ENCODE results near the gene CRIM1. TPM values are rescaled to one million over a fixed set of nuclear protein-coding genes. Genes with fewer than 3 reads are reported as not detected.

The CRIM1 gene
- total and polyA plus RNA-seq, 4 donors: 24.3 to 119 (median 58.4) TPM

DNA sequence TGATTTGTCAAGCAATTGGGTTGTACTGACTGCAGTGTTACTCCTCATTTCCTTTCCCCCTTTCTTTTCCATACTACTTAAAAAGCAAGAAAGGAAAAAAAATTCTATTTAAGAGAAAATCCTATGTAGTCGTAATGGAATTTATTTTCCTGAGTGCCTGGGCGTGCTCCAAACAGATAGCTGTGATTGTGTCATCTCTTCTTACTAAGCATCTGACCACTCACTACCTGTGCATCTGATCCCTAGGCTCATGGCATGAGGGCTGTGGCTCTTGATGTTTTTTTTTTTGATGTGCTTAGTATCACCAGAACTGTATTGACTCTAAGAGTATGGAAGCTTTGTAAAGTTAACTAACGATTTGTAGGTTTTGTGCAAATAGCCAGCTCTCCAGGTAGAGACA lies 19.0 kb downstream of the CRIM1 start:
- H3K4me1 ChIP-seq (ENCODE audit: control insufficient read depth in 5 of 5, insufficient read depth in 5 of 5, low read length in 5 of 5): peaks cover 14 to 57% (median 38%) of the 10 kb centered on the region in 5 donors
- no peak overlapping the region for H3K4me3 ChIP-seq
- H3K27ac ChIP-seq (ENCODE audit: low read depth in 1 of 2, low read length in 1 of 2): no peak overlapping the region
- no peak for TF ChIP-seq CTCF (IDR thresholded peaks at IDR 0.05; ENCODE audit: control extremely low read depth, extremely low read depth)
- H3K36me3 ChIP-seq (ENCODE audit: control insufficient read depth in 4 of 4, insufficient read depth in 4 of 4, low read length in 4 of 4): peaks cover 0 to 3% (median under 1%) of the 10 kb centered on the region in 4 donors
- H3K9ac ChIP-seq (ENCODE audit: insufficient read depth in 1 of 2, low read length in 2 of 2): no peak overlapping the region
- DNase-seq (no peak), ATAC-seq (ENCODE audit: insufficient read depth, low FRiP score) (no peak)
- 87 to 89% methylated on average over 3 of the region's 3 CpGs for WGBS, 2 donors
- H3K27me3 ChIP-seq (ENCODE audit: control insufficient read depth in 3 of 3, insufficient read depth in 3 of 3, low read length in 2 of 3): no peaks in the 10 kb centered on the region
- H3K9me3 ChIP-seq (ENCODE audit: control insufficient read depth in 4 of 4, insufficient read depth in 3 of 4, low read length in 3 of 4): no peaks in the 10 kb centered on the region

DNA sequence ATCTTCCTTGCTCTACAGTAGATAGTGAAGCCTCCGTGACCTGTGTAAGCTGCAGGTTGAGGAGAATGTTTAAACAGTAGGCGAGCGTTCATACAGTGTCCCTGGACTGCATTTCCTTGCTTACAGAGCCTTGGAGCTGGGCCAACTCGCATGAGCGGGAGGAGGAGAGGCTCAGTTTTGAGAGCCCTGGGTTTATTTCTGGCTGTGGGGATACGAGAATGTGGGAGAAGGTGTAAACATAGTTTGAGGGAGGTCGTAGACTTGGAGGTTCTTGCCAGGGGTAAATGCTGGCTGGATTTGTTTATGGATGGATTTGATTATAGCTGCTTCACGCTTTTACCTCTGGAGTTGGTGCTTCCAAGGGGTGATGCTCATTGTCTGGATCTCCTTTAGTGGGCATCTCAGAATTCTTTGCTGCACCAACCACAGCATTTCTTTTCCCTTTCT lies 20.8 kb downstream of the CRIM1 start:
- Histone ChIP-seq H3K27me3 (ENCODE audit: control insufficient read depth in 3 of 3, insufficient read depth in 3 of 3, low read length in 2 of 3) (no peaks in the 10 kb centered on the region), H3K4me3 (no peak overlapping the region), H3K36me3 (ENCODE audit: control insufficient read depth in 4 of 4, insufficient read depth in 4 of 4, low read length in 4 of 4) (peaks cover 0 to 6% (median 3%) of the 10 kb centered on the region in 4 donors), H3K27ac (ENCODE audit: low read depth in 1 of 2, low read length in 1 of 2) (peak overlapping the region in 1 of 2 donors; percentile 63), H3K9ac (ENCODE audit: insufficient read depth in 1 of 2, low read length in 2 of 2) (no peak overlapping the region), H3K9me3 (ENCODE audit: control insufficient read depth in 4 of 4, insufficient read depth in 3 of 4, low read length in 3 of 4) (peaks cover 0 to 3% (median 0%) of the 10 kb centered on the region in 4 donors), H3K4me1 (ENCODE audit: control insufficient read depth in 5 of 5, insufficient read depth in 5 of 5, low read length in 5 of 5) (peaks cover 22 to 43% (median 33%) of the 10 kb centered on the region in 5 donors)
- WGBS, 2 donors: 24 to 25% methylated on average over 8 of the region's 8 CpGs
- ATAC-seq (ENCODE audit: insufficient read depth, low FRiP score) (no peak), DNase-seq (peak; percentile 80 to 90 (median 89))
- TF ChIP-seq CTCF (IDR thresholded peaks at IDR 0.05; ENCODE audit: control extremely low read depth, extremely low read depth): no peak

- no peak for DNase-seq
- no peak overlapping the region for H3K27ac ChIP-seq (ENCODE audit: low read depth in 1 of 2, low read length in 1 of 2)
Observed at GRCh38 chr2:36376992-36377738, 21.6 kb downstream of the CRIM1 start.

More at GRCh38 chr2:36376992-36377738, 21.6 kb downstream of the CRIM1 start:
- Histone ChIP-seq H3K9ac (ENCODE audit: insufficient read depth in 1 of 2, low read length in 2 of 2) (no peak overlapping the region), H3K9me3 (ENCODE audit: control insufficient read depth in 4 of 4, insufficient read depth in 3 of 4, low read length in 3 of 4) (peaks cover 0 to 3% (median 0%) of the 10 kb centered on the region in 4 donors), H3K4me3 (no peak overlapping the region), H3K36me3 (ENCODE audit: control insufficient read depth in 4 of 4, insufficient read depth in 4 of 4, low read length in 4 of 4) (peaks cover 0 to 6% (median 3%) of the 10 kb centered on the region in 4 donors), H3K4me1 (ENCODE audit: control insufficient read depth in 5 of 5, insufficient read depth in 5 of 5, low read length in 5 of 5) (peaks cover 24 to 36% (median 28%) of the 10 kb centered on the region in 5 donors), H3K27me3 (ENCODE audit: control insufficient read depth in 3 of 3, insufficient read depth in 3 of 3, low read length in 2 of 3) (no peaks in the 10 kb centered on the region)
- 80 to 88% methylated on average over 5 of the region's 5 CpGs for WGBS, 2 donors
- ATAC-seq (ENCODE audit: insufficient read depth, low FRiP score): peak; percentile 10
- TF ChIP-seq CTCF (IDR thresholded peaks at IDR 0.05; ENCODE audit: control extremely low read depth, extremely low read depth): no peak

Data from lung (tissue), 12 donors.